Upper lobe of right lung (tissue), 1 donor: Measurements from ENCODE around the gene BCL3. TPM values are rescaled to one million over a fixed set of nuclear protein-coding genes. Genes with fewer than 3 reads are reported as not detected.

Experiments used
- ATAC-seq: fragments of 200-7000 bp; cut with Tn5 transposase; one replicate; pipeline ENCODE4 v1.9.1; 2020; ENCODE audit warnings: mild to moderate bottlenecking, moderate library complexity
- DNase-seq: peaks from one replicate; pipeline ENCODE4 v3.0.0-alpha.2; 2020
- H3K27ac ChIP-seq: fragments of 200-600 bp; one replicate; pipeline ENCODE4 v1.8.0; 2022
- H3K27me3 ChIP-seq: fragments of 200-600 bp; one replicate; pipeline ENCODE4 v1.8.0; 2022; ENCODE audit warnings: mild to moderate bottlenecking
- H3K36me3 ChIP-seq: fragments of 200-600 bp; one replicate; pipeline ENCODE4 v1.8.0; 2022
- H3K4me1 ChIP-seq: fragments of 200-600 bp; one replicate; pipeline ENCODE4 v1.8.0; 2022
- H3K4me3 ChIP-seq: fragments of 200-600 bp; one replicate; pipeline ENCODE4 v1.8.0; 2022; ENCODE audit warnings: mild to moderate bottlenecking
- H3K9me3 ChIP-seq: fragments of 200-600 bp; one replicate; pipeline ENCODE4 v1.8.0; 2022
- CTCF ChIP-seq: fragments of 200-600 bp; IDR thresholded peaks from one replicate; pipeline ENCODE4 v1.8.0; 2022; ENCODE audit warnings: antibody characterized with exemption
- intact Hi-C: fragments of 100-400 bp; cut with DNase I; formaldehyde crosslinking; loops from one replicate; pipeline ENCODE4 v1.11.0; 2022
- microRNA-seq: library from miRNA; unstranded; fragments of <30 nt; microRNA quantifications from one replicate; pipeline ENCODE4 v1.2.0, GENCODE V29; 2020; ENCODE audit warnings: borderline microRNAs expressed
- total RNA-seq: library from RNA; stranded (reverse); fragmentation: NEBNext Ultra II Directional; extraction: Animal tissue kit (Norgen Biotek cat#: 25700); gene quantifications from one replicate; pipeline ENCODE4 v1.2.1, GENCODE V29; 2021
- donor health status: DM: no; HTN: yes; CAD: no; lungs with severe emphysema.

BCL3 gene
- total RNA-seq, 1 donor from 2014 or later = 87.4 TPM

- H3K36me3 ChIP-seq = peaks cover 2% of the 10 kb centered on the region
- no peak for TF ChIP-seq CTCF
- peak; percentile 73 for DNase-seq
- H3K4me3 ChIP-seq = no peak overlapping the region
- intact Hi-C loops = no loop called here
- no peaks in the 10 kb centered on the region for H3K9me3 ChIP-seq
- peak; percentile 45 for ATAC-seq
- H3K27me3 ChIP-seq = no peaks in the 10 kb centered on the region
- H3K27ac ChIP-seq = peak overlapping the region; percentile 85
- H3K4me1 ChIP-seq = peaks cover 18% of the 10 kb centered on the region
Measured at GRCh38 chr19:44807162-44807561, 58.7 kb downstream of the BCL3 start.

- Histone ChIP-seq H3K4me3 (peak overlapping the region; percentile 71), H3K9me3 (no peaks in the 10 kb centered on the region), H3K27me3 (no peaks in the 10 kb centered on the region), H3K27ac (peak overlapping the region; percentile 85), H3K36me3 (peaks cover 7% of the 10 kb centered on the region), H3K4me1 (peaks cover 18% of the 10 kb centered on the region)
- ATAC-seq (peak; percentile 88), DNase-seq (peak; percentile 86)
- intact Hi-C loops = no loop called here
- TF ChIP-seq CTCF = peak; percentile 48
Measured at GRCh38 chr19:44807652-44808462, 59.3 kb downstream of the BCL3 start.

GRCh38 chr19:44808463-44809371 is 60.2 kb downstream of the BCL3 start, which contains the start of gene BCAM:
Gene BCAM (plus strand): TSS chr19:44809103. CDS start chr19:44809125, 22 bp downstream.
- DNase-seq = peak; percentile 91
- peak; percentile 86 for ATAC-seq
- H3K27ac ChIP-seq = peak within 1 kb of the TSS; percentile 85
- no peaks in the 10 kb centered on the region for H3K9me3 ChIP-seq
- peaks cover 18% of the 10 kb centered on the region for H3K4me1 ChIP-seq
- H3K4me3 ChIP-seq = peak within 1 kb of the TSS; percentile 71
- intact Hi-C loops = no loop called here
- TF ChIP-seq CTCF = no peak
- no peaks in the 10 kb centered on the region for H3K27me3 ChIP-seq
- peaks cover 13% of the 10 kb centered on the region for H3K36me3 ChIP-seq

Small RNA genes within 50 kb of the gene (microRNA-seq; reads per million reads assigned to microRNA genes)
- gene MIR8085 = not detected

Other genes starting within 250 kb of the BCL3 start
- 9.6 TPM for gene ZNF180, start 248.2 kb upstream of the BCL3 start, total RNA-seq
- 0.35 TPM for gene CEACAM20, start 219.0 kb upstream of the BCL3 start, total RNA-seq
- gene IGSF23, start 135.1 kb upstream of the BCL3 start, total RNA-seq = not detected
- 40.8 TPM for gene PVR, start 104.8 kb upstream of the BCL3 start, total RNA-seq
- gene CEACAM19, start 77.2 kb upstream of the BCL3 start, total RNA-seq = 7.6 TPM
- gene CEACAM16, start 49.6 kb upstream of the BCL3 start, total RNA-seq = not detected
- 3.2 TPM for gene CBLC, start 29.2 kb downstream of the BCL3 start, total RNA-seq
- 280 TPM for gene BCAM, start 60.4 kb downstream of the BCL3 start, total RNA-seq
- 108 TPM for gene NECTIN2, start 97.6 kb downstream of the BCL3 start, total RNA-seq
- gene TOMM40, start 142.5 kb downstream of the BCL3 start, total RNA-seq = 52.4 TPM
- 565 TPM for gene APOE, start 157.1 kb downstream of the BCL3 start, total RNA-seq
- 558 TPM for gene APOC1, start 165.9 kb downstream of the BCL3 start, total RNA-seq
- not detected for gene APOC4, start 193.5 kb downstream of the BCL3 start, total RNA-seq
- gene APOC2, start 197.3 kb downstream of the BCL3 start, total RNA-seq = 33.9 TPM
- 103 TPM for gene CLPTM1, start 206.7 kb downstream of the BCL3 start, total RNA-seq